Measurements from ENCODE around the gene USE1.

DNA sequence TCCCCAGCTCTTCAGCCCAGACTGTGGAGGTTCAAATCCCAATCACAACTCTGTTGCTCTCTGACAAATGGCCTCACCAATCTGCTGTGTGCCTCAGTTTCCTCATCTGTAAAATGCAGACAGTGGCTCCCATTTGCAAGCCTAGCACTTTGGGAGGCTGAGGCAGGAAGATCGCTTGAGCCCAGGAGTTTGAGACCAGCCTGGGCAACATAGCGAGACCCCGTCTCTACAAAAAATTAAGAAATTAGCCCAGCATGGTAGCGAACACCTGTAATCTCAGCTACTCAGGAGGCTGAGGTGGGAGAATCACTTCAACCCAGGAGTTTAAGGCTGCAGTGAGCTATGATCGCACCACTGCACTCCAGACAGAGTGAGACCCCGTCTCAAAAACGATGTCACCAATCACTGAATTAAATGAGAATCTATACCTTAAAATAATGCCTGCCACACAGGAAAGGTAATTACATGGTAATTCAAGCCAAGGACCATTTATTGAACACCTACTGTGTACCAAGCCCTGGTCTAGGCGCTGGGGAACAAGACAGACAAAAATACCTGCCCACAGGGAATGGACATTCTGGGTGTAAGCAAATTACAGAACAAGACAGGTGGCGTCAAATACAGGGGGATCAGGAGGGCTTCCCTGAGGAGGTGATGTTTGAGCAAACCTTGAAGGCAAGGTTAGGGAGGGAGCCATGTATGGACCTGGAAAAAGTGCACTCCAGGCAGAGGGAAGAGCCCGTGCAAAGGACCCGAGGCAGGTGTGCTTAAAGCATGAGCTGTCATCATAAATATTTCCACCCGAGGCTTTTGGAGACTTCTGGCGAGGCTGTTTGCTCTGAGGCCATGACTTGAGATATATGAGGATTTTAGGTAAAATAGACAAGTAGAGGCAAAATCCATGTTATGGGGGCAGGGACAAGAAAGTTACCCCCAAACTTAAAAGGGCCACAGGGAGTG is 22.9 kb downstream of the USE1 start:
- no peak for TF ChIP-seq POLR2A (IDR thresholded peaks at IDR 0.05)
- TF ChIP-seq, protein P1, sequence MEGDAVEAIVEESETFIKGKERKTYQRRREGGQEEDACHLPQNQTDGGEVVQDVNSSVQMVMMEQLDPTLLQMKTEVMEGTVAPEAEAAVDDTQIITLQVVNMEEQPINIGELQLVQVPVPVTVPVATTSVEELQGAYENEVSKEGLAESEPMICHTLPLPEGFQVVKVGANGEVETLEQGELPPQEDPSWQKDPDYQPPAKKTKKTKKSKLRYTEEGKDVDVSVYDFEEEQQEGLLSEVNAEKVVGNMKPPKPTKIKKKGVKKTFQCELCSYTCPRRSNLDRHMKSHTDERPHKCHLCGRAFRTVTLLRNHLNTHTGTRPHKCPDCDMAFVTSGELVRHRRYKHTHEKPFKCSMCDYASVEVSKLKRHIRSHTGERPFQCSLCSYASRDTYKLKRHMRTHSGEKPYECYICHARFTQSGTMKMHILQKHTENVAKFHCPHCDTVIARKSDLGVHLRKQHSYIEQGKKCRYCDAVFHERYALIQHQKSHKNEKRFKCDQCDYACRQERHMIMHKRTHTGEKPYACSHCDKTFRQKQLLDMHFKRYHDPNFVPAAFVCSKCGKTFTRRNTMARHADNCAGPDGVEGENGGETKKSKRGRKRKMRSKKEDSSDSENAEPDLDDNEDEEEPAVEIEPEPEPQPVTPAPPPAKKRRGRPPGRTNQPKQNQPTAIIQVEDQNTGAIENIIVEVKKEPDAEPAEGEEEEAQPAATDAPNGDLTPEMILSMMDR (IDR thresholded peaks at IDR 0.05) = no peak
